GM12892 (cell line): ENCODE results near the gene SLF2.

Experiments used
- POLR2A ChIP-seq: IDR thresholded peaks from 2 replicates; pipeline ENCODE4 v1.6.1; 2011; ENCODE audit warnings: low read depth, low read length, control low read depth
- POLR2AphosphoS5 ChIP-seq: IDR thresholded peaks from 2 replicates; pipeline ENCODE4 v1.6.1; 2011; ENCODE audit warnings: low read depth, low read length, control low read depth
- TAF1 ChIP-seq: IDR thresholded peaks from 2 replicates; pipeline ENCODE4 v1.6.1; 2011; ENCODE audit warnings: low read depth, mild to moderate bottlenecking, control low read depth, low read length, borderline replicate concordance

- TF ChIP-seq POLR2A: no peak
- TF ChIP-seq TAF1: no peak
- TF ChIP-seq POLR2AphosphoS5: no peak
Observed at GRCh38 chr10:100863433-100863832, 49.3 kb upstream of the SLF2 start.
